Astrocyte (in vitro differentiated cells and primary cell): ENCODE data around the gene AKAP8L. TPM values are rescaled to one million over a fixed set of nuclear protein-coding genes. Genes with fewer than 3 reads are reported as not detected.
"Not testable (repeated sequence)": the region's sequence is repeated elsewhere in the genome, so short reads cannot be mapped to it uniquely, and the experiment has no call there.

Experiments
- DNase-seq: peaks from one replicate; pipeline ENCODE4 v3.0.0-alpha.2; 2010; ENCODE audit warnings: low read depth
- FAIRE-seq: peaks from 2 replicates; lab custom pipeline; 2011; peaks lifted over from hg19 to GRCh38; lab: Jason Lieb, UNC
- H2AFZ ChIP-seq: 2 replicates; pipeline ENCODE4 v1.6.0; 2012; ENCODE audit warnings: low read depth, low read length, inconsistent platforms
- H3K27ac ChIP-seq: 2 replicates; pipeline ENCODE4 v1.5.1; 2011; ENCODE audit warnings: low read depth, low read length, inconsistent platforms
- H3K27me3 ChIP-seq: 2 replicates; pipeline ENCODE4 v1.6.0; 2011; ENCODE audit warnings: low read length, inconsistent platforms; ENCODE audit not compliant: insufficient read depth
- H3K36me3 ChIP-seq: 2 replicates; pipeline ENCODE4 v1.5.1; 2011; ENCODE audit warnings: low read length, inconsistent platforms; ENCODE audit not compliant: insufficient read depth
- H3K4me1 ChIP-seq: 2 replicates; pipeline ENCODE4 v1.5.1; 2011; ENCODE audit warnings: low read length, inconsistent platforms; ENCODE audit not compliant: insufficient read depth
- H3K4me2 ChIP-seq: 2 replicates; pipeline ENCODE4 v1.6.0; 2012; ENCODE audit warnings: low read length, inconsistent platforms
- H3K4me3 ChIP-seq: 2 replicates; pipeline ENCODE4 v1.5.1; 2011; ENCODE audit warnings: low read depth, mild to moderate bottlenecking, low read length, inconsistent platforms; ENCODE audit not compliant: insufficient read depth
- H3K79me2 ChIP-seq: 2 replicates; pipeline ENCODE4 v1.6.0; 2012; ENCODE audit warnings: mild to moderate bottlenecking, low read length, inconsistent platforms; ENCODE audit not compliant: insufficient read depth
- H3K9ac ChIP-seq: 2 replicates; pipeline ENCODE4 v1.6.0; 2012; ENCODE audit warnings: mild to moderate bottlenecking, low read length, inconsistent platforms
- H3K9me3 ChIP-seq: 2 replicates; pipeline ENCODE4 v1.5.1; 2012; ENCODE audit warnings: low read depth, mild to moderate bottlenecking, low read length, inconsistent platforms; ENCODE audit not compliant: insufficient read depth
- H4K20me1 ChIP-seq: 2 replicates; pipeline ENCODE4 v1.6.0; 2012; ENCODE audit warnings: low read length, inconsistent platforms; ENCODE audit not compliant: insufficient read depth
- H3K27ac Mint-ChIP-seq: one replicate; pipeline ENCODE4 v1.8.0; 2021; ENCODE audit warnings: mild to moderate bottlenecking, mixed read lengths; ENCODE audit not compliant: unreplicated experiment
- H3K27me3 Mint-ChIP-seq: one replicate; pipeline ENCODE4 v1.8.0; 2021; ENCODE audit warnings: low read depth, mixed read lengths; ENCODE audit not compliant: unreplicated experiment
- H3K36me3 Mint-ChIP-seq: one replicate; pipeline ENCODE4 v1.8.0; 2021; ENCODE audit warnings: low read depth, mixed read lengths; ENCODE audit not compliant: unreplicated experiment
- H3K4me1 Mint-ChIP-seq: one replicate; pipeline ENCODE4 v1.8.0; 2021; ENCODE audit warnings: low read depth, mixed read lengths; ENCODE audit not compliant: unreplicated experiment
- H3K4me3 Mint-ChIP-seq: one replicate; pipeline ENCODE4 v1.8.0; 2021; ENCODE audit warnings: mild to moderate bottlenecking, moderate library complexity, mixed read lengths; ENCODE audit not compliant: unreplicated experiment
- H3K9me3 Mint-ChIP-seq: one replicate; pipeline ENCODE4 v1.8.0; 2021; ENCODE audit warnings: mild to moderate bottlenecking, mixed read lengths; ENCODE audit not compliant: unreplicated experiment
- EZH2 ChIP-seq: IDR thresholded peaks from 2 replicates; pipeline ENCODE4 v1.6.1; 2012; ENCODE audit warnings: mild to moderate bottlenecking, low read length, inconsistent platforms; ENCODE audit not compliant: insufficient read depth
- total RNA-seq: library from RNA; stranded (reverse); gene quantifications from 2 replicates; pipeline ENCODE4 v1.2.1, GENCODE V29; 2021
- TF ChIP-seq, protein P1 (sequence below): IDR thresholded peaks from 2 replicates; pipeline ENCODE4 v1.5.1; 2011; ENCODE audit warnings: low read depth, mild to moderate bottlenecking, inconsistent platforms, low read length, moderate library complexity; ENCODE audit not compliant: insufficient read depth

Gene AKAP8L
- total RNA-seq, 1 donor from 2014 or later: 101 TPM

DNA sequence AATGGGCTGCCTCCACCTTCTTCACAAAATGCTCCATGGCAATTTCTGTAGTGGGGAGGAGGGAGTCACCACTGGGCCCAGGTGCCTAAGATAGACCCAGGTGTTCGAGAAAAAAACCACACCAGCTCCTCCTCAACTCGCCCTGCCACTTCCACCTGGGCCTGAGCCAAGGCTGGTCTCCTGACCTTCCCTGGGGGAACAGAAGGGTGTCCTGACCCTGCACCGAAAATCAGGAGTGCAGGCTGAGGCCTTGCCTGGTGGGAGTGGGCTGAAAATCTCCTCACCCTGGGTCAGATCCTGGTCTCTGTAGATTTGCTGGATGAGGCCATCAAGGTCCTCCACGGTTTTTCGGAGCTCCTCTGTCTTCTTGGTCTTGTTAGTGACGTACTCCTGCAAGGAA lies 21.6 kb downstream of the AKAP8L start:
- FAIRE-seq: no peak
- Mint-ChIP-seq H3K27ac (no peak overlapping the region), H3K4me3 (no peak overlapping the region), H3K36me3 (peaks cover 27% of the 10 kb centered on the region), H3K27me3 (no peaks in the 10 kb centered on the region), H3K9me3 (no peaks in the 10 kb centered on the region), H3K4me1 (no peaks in the 10 kb centered on the region)
- no peak overlapping the region for H2AFZ ChIP-seq
- DNase-seq: no peak
- H4K20me1 ChIP-seq: peaks cover 68% of the 10 kb centered on the region
- H3K9ac ChIP-seq: no peak overlapping the region
- no peaks in the 10 kb centered on the region for H3K4me1 ChIP-seq
- H3K27me3 ChIP-seq: no peaks in the 10 kb centered on the region
- no peak for TF ChIP-seq EZH2
- TF ChIP-seq, protein P1, sequence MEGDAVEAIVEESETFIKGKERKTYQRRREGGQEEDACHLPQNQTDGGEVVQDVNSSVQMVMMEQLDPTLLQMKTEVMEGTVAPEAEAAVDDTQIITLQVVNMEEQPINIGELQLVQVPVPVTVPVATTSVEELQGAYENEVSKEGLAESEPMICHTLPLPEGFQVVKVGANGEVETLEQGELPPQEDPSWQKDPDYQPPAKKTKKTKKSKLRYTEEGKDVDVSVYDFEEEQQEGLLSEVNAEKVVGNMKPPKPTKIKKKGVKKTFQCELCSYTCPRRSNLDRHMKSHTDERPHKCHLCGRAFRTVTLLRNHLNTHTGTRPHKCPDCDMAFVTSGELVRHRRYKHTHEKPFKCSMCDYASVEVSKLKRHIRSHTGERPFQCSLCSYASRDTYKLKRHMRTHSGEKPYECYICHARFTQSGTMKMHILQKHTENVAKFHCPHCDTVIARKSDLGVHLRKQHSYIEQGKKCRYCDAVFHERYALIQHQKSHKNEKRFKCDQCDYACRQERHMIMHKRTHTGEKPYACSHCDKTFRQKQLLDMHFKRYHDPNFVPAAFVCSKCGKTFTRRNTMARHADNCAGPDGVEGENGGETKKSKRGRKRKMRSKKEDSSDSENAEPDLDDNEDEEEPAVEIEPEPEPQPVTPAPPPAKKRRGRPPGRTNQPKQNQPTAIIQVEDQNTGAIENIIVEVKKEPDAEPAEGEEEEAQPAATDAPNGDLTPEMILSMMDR: no peak
- no peak overlapping the region for H3K4me3 ChIP-seq
- peaks cover 33% of the 10 kb centered on the region for H3K36me3 ChIP-seq
- peaks cover 59% of the 10 kb centered on the region for H3K79me2 ChIP-seq
- H3K9me3 ChIP-seq: no peaks in the 10 kb centered on the region
- H3K27ac ChIP-seq: no peak overlapping the region
- H3K4me2 ChIP-seq: no peak overlapping the region

DNA sequence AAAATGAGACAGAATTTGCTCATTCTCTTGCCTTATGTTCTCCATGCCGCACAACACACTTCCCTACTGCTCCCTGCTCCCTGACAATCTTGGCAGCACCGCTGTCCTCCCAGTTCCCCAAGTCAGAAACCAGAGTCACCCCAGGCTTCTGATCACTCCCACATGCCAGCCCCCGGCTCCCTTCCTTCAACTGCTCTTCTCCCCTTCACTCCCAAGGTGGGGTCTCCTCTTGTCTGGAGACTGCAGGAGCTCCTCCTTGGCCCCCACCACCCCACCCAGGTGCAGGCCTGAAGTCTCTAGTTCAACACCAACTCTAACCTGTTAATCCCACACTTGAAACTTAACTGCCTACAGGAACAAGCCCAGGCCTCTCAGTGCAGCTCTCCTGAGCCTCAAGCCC lies 22.4 kb downstream of the AKAP8L start:
- no peak for DNase-seq
- H3K9me3 ChIP-seq: no peaks in the 10 kb centered on the region
- Mint-ChIP-seq H3K27me3 (no peaks in the 10 kb centered on the region), H3K27ac (peak overlapping the region; percentile 1), H3K36me3 (peaks cover 27% of the 10 kb centered on the region), H3K9me3 (no peaks in the 10 kb centered on the region), H3K4me3 (no peak overlapping the region), H3K4me1 (no peaks in the 10 kb centered on the region)
- H3K79me2 ChIP-seq: peaks cover 57% of the 10 kb centered on the region
- FAIRE-seq: no peak
- no peak for TF ChIP-seq EZH2
- TF ChIP-seq, protein P1: no peak
- no peaks in the 10 kb centered on the region for H3K4me1 ChIP-seq
- peaks cover 64% of the 10 kb centered on the region for H4K20me1 ChIP-seq
- no peak overlapping the region for H3K4me3 ChIP-seq
- peaks cover 36% of the 10 kb centered on the region for H3K36me3 ChIP-seq
- no peak overlapping the region for H3K4me2 ChIP-seq
- no peak overlapping the region for H3K27ac ChIP-seq
- H3K9ac ChIP-seq: no peak overlapping the region
- no peak overlapping the region for H2AFZ ChIP-seq
- no peaks in the 10 kb centered on the region for H3K27me3 ChIP-seq

DNA sequence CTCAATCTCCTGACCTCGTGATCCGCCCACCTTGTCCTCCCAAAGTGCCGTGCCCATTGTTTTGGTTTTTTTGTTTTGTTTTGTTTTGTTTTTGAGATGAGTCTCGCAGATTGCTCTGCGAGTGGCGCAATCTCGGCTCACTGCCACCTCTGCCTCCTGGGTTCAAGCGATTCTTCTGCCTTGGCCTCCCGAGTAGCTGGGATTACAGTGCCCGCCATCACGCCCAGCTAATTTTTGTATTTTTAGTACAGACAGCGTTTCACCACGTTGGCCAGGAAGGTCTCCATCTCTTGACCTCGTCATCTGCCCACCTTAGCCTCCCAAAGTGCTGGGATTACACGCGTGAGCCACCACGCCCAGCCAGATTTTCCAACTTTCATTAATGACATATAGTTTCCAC lies 23.5 kb downstream of the AKAP8L start:
- H3K4me1 Mint-ChIP-seq, H3K4me1 ChIP-seq, H3K4me2 ChIP-seq, H3K27me3 ChIP-seq, H3K9me3 ChIP-seq, FAIRE-seq, H3K4me3 Mint-ChIP-seq, H3K27ac ChIP-seq, H3K4me3 ChIP-seq, H2AFZ ChIP-seq, H3K27me3 Mint-ChIP-seq, DNase-seq, H3K9ac ChIP-seq, H3K9me3 Mint-ChIP-seq: not testable (repeated sequence)
- Histone ChIP-seq H4K20me1 (peaks cover 60% of the 10 kb centered on the region), H3K36me3 (peaks cover 32% of the 10 kb centered on the region), H3K79me2 (peaks cover 53% of the 10 kb centered on the region)
- Mint-ChIP-seq H3K27ac (peak overlapping the region; percentile 34), H3K36me3 (peaks cover 32% of the 10 kb centered on the region)
